GM12874 (cell line): ENCODE results near the gene DNAH8.

ENCODE experiments used
- CTCF ChIP-seq: IDR thresholded peaks from 2 replicates; pipeline ENCODE4 v1.5.1; 2011; ENCODE audit warnings: low read depth, mild to moderate bottlenecking, control low read depth, low read length, moderate library complexity; ENCODE audit not compliant: insufficient read depth

The DNAH8 gene

GRCh38 chr6:39035681-39036080, 320.6 kb downstream of the DNAH8 start:
- TF ChIP-seq CTCF = no peak

GRCh38 chr6:39037082-39037508, 322.0 kb downstream of the DNAH8 start:
- TF ChIP-seq CTCF = no peak

DNA sequence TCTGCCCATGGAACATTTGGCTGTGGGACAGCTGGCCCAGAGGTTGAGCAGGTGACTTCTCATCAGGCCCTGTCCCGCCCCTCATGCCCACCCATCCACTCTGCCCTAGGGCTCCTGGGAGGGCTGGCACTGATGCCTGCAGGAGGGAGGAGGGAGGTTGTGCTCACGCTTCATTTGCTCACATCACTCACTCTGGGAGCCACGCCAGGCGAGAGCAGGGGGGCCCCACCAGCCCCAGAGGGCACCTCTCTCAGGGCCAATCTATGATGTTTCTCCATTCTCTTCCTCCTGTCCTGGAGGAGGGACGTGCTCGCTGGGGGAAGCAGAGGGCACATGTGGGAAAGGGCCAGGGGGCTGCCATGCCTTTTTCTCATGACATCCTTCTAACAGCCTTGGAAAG, 322.6 kb downstream of the DNAH8 start:
- no peak for TF ChIP-seq CTCF

- TF ChIP-seq CTCF = no peak
Observed at GRCh38 chr6:39040080-39040673, 325.1 kb downstream of the DNAH8 start.

DNA sequence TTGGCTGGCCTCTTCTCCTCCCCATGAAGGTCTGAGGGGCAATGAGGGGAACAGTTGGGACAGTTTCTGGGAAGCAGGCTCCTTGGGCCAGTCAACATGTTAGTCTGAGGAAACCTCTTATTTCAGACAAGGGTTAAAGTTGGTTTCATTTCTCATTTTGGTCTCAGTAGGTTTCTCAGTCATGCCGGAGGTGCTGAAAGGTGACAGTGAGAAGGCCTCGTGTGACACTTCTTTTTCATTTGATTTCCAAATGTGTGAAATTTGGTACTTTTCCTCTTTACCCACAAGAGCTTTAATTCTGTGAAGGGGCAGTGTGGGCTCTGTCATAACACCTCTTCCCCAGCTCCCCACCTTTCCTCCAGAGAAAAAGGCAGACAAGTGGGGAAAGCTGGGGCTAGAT, 326.0 kb downstream of the DNAH8 start:
- no peak for TF ChIP-seq CTCF

DNA sequence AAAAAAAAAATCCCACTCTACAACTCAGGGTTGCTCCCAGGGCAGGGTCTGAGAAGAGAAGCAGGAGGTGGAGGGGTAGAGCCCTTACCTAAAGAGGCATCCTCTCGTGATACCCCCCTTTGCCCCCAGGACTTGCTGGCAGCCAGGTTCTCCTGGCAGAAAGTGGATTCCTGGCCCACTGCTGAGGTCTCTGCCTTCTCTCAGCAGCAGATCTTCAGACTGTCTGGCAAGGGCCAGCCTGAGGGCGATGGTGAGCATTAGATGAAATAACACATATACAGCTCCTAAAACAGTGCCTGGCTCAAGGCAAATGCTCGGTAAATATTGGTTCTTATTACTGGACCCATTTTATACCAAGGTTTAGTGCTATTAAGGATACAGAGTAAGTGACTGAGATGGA, 328.7 kb downstream of the DNAH8 start:
- TF ChIP-seq CTCF = no peak

- no peak for TF ChIP-seq CTCF
Observed at GRCh38 chr6:39044181-39044580, 329.1 kb downstream of the DNAH8 start.
